Thyroid gland (tissue), 4 donors: ENCODE data around the gene RNF123.

Experiments
- POLR2A ChIP-seq, 2 donors: fragments of 450-650 bp; IDR thresholded peaks; one replicate each; pipeline ENCODE4 v1.6.1; 2017; ENCODE audit warnings: antibody characterized with exemption in 2 of 2, mild to moderate bottlenecking in 2 of 2, moderate library complexity in 1 of 2
- TF ChIP-seq, protein P1 (sequence below), 6 experiments: fragments of 200-600 bp in 3 of 6; fragments of 450-650 bp in 3 of 6; sonication (generic) in 3 of 6; IDR thresholded peaks; one replicate each; pipeline ENCODE4 v1.5.1; 2016 to 2019; ENCODE audit warnings: antibody characterized with exemption in 6 of 6, mild to moderate bottlenecking in 2 of 6, inconsistent platforms in 1 of 6, moderate library complexity in 1 of 6

DNA sequence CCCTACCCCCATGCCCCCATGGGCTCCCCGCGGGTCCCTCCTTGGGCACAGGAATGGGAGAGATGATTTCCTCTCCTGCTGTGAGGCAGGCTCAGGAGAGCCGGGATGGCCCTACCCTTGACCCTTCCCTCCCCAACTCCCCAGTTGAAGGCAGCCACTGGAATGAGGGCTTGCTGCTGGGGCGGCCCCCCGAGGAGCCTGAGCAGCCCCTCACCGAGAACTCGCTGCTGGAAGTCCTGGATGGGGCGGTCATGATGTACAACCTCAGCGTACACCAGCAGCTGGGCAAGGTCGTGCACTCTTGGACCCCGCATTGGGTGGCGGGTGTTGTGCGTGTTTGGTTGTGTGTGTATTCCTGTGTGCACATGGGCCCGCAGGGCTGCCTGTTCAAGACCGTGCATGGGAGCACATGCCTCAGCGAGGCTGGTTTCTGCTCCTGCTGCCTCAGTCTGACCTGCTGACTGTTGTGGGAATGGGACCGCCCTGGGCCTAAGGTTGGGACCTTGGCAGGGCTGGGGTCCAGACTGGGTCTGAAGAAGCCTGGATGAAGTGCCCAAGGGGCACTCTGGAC is 16.1 kb downstream of the RNF123 start:
- TF ChIP-seq, protein P1, sequence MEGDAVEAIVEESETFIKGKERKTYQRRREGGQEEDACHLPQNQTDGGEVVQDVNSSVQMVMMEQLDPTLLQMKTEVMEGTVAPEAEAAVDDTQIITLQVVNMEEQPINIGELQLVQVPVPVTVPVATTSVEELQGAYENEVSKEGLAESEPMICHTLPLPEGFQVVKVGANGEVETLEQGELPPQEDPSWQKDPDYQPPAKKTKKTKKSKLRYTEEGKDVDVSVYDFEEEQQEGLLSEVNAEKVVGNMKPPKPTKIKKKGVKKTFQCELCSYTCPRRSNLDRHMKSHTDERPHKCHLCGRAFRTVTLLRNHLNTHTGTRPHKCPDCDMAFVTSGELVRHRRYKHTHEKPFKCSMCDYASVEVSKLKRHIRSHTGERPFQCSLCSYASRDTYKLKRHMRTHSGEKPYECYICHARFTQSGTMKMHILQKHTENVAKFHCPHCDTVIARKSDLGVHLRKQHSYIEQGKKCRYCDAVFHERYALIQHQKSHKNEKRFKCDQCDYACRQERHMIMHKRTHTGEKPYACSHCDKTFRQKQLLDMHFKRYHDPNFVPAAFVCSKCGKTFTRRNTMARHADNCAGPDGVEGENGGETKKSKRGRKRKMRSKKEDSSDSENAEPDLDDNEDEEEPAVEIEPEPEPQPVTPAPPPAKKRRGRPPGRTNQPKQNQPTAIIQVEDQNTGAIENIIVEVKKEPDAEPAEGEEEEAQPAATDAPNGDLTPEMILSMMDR (IDR thresholded peaks at IDR 0.05), result no peak
- TF ChIP-seq POLR2A (IDR thresholded peaks at IDR 0.05), result no peak
